HG03060 (cell line): ENCODE data around the gene NEK10.
A peak's percentile ranks its signal among the peaks of the same experiment; 100 is the strongest.

Source experiments
- ATAC-seq: cut with Tn5 transposase; IDR thresholded peaks from one replicate; pipeline ENCODE4 v1.9.1; 2021; ENCODE audit warnings: low read depth, moderate number of reproducible peaks; ENCODE audit not compliant: unreplicated experiment

The NEK10 gene

GRCh38 chr3:27254896-27255295 lies 114.3 kb downstream of the NEK10 start:
- ATAC-seq, result no peak

- peak; percentile 82 for ATAC-seq
Observed at GRCh38 chr3:27253831-27254230, 115.4 kb downstream of the NEK10 start.

DNA sequence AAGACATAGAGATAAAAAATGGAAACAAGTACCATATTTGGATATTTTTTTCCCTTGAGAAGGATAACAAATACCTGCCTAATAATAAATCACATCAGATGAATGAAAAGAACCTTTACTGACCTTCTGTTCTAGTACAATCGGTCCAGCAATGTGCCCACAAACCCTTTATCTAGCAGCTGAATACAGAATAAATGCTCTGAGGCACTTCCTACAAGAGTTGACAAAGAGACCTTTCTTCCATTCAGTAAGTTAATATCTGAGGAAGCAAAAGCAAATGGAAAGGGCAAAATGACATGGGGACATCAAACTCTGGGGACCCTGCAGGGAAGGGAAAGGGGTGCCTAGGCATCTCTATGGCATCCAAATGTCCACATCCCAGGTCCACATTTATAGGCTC lies 115.8 kb downstream of the NEK10 start:
- ATAC-seq, result peak; percentile 10

- ATAC-seq, result no peak
Observed at GRCh38 chr3:27252646-27253045, 116.5 kb downstream of the NEK10 start.

DNA sequence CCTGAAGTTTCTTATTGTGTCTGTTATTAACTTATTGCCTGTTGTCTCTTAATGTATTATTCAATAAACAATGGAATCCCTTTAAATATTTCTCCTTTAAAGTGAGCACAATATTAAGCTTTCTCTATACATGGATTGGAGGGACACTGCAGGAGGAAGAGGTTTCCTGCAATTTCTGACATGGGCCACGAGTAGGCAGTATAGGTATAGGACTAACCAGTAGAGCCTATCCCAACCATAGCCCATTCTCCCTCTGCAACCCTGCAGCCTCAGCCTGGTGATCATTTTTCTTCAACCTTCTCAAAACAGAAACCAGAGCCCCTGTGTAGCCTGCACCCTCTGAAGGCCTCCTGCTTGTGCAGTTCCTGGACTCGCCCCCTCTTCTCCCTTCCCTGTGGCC lies 124.8 kb downstream of the NEK10 start:
- ATAC-seq, result no peak

GRCh38 chr3:27239951-27240350 lies 129.2 kb downstream of the NEK10 start:
- no peak for ATAC-seq

DNA sequence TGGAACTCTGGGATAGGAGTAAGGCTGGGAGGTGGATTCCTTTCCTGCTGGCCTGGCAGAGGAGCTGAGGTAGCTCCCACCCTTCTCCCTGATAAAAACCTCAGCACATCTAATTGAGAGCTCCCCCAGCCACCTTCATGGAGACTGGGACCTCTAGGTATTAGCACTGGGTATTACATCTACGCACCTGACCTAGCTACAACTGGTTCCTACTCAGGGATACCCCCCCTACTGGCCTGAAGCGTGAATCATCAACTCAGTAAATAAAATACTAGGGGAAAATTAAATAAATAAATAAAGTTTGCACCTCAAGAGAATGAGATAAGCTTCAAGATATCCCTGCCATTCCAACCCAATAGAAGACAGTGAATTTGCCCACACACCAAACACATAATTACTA lies 140.4 kb downstream of the NEK10 start:
- no peak for ATAC-seq

DNA sequence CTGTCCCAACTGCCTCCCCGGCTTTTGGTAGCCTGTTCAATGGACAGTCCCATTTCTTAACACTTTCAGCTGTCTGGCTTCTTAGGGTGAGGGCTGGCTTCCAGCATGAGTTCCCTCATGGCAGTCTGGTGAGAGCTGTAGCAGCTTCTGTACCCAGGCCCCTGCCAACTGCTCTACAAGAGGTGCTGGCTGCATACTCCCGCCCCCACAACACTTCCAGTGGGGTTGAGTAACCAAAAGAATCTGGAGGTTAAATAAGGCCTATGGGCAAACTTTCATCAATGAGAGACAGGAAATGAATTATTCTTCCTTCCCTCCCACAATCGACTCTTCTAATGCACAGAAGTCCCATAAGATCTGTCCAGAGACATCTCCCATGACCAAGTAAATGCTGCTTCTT lies 145.0 kb downstream of the NEK10 start:
- ATAC-seq, result no peak

DNA sequence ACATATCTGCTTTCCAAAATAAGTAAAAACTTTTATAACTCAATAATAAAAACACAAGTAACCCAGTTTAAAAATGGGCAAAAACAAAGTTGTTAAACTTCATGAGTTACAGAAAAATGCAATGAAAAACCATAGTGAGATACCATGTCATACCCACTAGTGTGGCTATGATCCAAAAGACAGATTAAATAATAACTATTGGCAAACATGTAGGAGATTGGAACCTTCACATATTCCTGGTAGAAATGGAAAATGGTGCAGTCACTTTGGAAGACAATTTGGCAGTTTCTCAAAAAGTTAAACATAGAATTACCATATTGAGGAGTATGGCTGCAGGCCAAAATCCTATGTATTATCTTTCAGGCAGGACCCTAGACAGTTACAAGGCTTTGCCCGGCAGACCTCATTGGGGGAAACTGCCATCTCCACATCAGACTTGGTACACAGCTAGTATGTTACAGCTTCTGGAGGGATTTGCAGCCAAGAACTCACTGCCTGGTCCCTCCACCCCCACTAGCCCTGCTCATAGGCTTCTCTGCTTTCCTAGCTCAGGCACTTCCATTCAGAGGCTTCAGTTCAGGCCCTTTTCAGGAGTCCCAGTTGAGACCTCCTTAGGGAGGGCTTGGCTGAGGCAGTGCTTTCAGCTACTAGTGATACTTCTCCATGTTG lies 147.8 kb downstream of the NEK10 start:
- ATAC-seq, result no peak

- no peak for ATAC-seq
Observed at GRCh38 chr3:27220166-27220565, 149.0 kb downstream of the NEK10 start.

DNA sequence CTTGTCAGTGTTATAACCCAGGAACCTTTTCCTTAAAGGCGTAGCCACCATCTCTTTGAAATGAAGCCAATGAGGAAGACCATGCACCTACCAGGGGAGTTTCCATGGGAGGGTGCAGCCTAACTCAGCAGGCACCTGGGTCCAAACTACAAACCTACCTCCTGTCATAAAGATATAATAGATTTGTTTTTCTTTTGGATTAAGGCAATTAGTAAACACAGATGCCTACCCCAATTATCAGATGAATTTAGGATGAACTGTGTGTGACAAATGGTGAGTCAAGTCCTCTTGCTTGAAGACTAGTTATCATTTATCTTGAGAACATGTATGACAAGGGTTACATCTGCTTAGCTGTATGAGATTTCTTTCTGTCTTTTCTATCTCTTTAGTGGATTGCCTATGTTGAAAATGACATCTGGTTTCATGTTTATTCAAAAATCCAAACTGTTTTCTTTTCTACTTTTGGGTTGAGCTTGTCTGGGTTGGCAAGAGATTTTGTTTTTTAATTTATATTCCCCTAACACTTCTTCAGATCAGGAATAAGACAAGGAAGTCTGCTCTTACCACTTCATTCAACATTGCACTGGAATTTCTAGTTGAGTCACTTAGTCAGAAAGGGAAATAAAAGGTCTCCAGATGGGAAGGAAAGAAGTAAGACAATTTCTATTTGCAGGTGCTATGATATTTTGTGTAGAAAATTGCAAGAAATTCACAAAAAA lies 149.9 kb downstream of the NEK10 start:
- ATAC-seq, result no peak

DNA sequence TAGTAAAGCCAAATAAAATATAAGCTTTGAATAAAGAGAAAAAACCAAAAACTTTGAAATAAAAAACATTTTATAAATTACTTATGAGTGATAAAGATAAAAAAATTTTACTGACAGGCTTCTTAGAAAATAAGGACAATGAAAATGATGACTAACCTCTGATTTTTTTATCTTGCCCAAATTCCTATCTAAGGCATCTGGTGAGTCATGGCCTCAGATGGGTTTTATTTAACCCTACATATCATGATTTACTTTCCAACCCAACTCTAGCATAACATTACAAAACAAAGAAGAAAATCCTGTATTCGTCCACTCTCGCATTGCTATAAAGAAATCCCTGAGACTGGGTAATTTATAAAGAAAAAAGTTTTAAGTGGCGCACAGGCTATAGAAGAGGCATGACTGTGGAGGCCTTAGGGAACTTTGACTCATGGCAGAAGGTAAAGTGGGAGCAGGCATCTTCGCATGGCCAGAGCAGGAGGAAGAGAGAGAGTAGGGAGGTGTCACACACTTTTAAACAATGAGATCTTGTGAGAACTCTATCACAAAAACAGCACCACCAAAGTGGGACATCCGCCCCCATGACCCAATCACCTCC lies 152.1 kb downstream of the NEK10 start:
- no peak for ATAC-seq

GRCh38 chr3:27216295-27216855 lies 152.8 kb downstream of the NEK10 start:
- ATAC-seq, result no peak

- ATAC-seq, result no peak
Observed at GRCh38 chr3:27213450-27213849, 155.7 kb downstream of the NEK10 start.

DNA sequence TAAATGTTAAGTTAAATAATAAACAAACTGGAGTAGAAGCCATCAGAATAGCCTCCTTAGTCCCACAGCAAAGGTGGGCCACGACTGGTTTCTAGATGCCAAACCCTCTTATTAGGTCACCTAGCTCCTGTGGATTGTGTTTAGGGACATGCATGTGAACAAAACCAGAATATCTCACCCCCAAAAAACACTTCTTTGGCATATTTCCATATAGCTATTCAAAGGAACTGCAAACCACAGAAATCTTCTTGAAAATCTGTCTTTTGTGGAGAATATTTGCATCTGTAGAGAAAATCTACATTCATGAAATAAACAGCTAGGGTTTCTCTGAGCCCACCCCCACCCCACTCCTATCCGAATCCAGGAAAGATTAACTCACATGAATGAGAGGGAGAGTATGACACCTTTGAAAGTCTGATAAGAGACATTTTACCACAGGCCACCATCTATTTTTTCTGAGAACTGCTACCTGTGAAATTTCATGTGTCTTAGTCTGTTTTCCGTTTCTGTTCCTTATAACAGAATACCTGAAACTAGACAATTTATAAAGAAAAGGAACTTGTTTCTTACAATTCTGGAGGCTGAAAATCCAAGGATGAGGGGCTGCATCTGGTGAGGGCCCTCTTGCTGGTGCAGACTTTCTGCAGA lies 159.4 kb downstream of the NEK10 start:
- ATAC-seq, result no peak

GRCh38 chr3:27208961-27209616 lies 160.1 kb downstream of the NEK10 start:
- ATAC-seq, result no peak

GRCh38 chr3:27202959-27203358 lies 166.2 kb downstream of the NEK10 start:
- ATAC-seq, result no peak

DNA sequence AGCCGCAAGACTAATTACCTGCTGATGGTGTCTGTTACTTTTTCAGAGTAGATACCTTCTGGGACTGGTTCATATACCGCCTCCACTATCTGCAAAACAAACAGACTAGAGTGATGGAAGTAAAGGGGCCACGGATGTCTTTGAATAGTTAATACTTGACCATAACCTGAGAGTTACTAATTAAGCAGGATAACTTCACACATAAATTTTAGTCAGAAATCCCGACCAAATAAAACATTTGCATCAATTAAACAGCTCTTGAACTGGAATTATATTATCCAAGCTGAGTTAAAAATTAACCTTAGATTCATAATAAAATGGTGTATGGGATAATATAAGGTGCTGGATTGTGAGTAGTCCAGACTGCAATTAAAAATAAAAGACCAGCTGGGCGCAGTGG lies 167.7 kb downstream of the NEK10 start:
- no peak for ATAC-seq

GRCh38 chr3:27200721-27201489 lies 168.3 kb downstream of the NEK10 start:
- no peak for ATAC-seq
